Glutamatergic neuron (in vitro differentiated cells): ENCODE results near the gene AAMDC. TPM values are rescaled to one million over a fixed set of nuclear protein-coding genes. Genes with fewer than 3 reads are reported as not detected.

ENCODE experiments used
- DNase-seq: peaks from one replicate; pipeline ENCODE4 v3.0.0; 2022
- H3K27ac Mint-ChIP-seq: one replicate; pipeline ENCODE4 v1.8.0; 2020; ENCODE audit warnings: mild to moderate bottlenecking, mixed read lengths, inconsistent platforms; ENCODE audit not compliant: unreplicated experiment
- H3K27me3 Mint-ChIP-seq: one replicate; pipeline ENCODE4 v1.8.0; 2020; ENCODE audit warnings: mild to moderate bottlenecking, moderate library complexity, mixed read lengths, inconsistent platforms; ENCODE audit not compliant: unreplicated experiment
- H3K36me3 Mint-ChIP-seq: one replicate; pipeline ENCODE4 v1.8.0; 2020; ENCODE audit warnings: mild to moderate bottlenecking, mixed read lengths, inconsistent platforms; ENCODE audit not compliant: unreplicated experiment
- H3K4me1 Mint-ChIP-seq: one replicate; pipeline ENCODE4 v1.8.0; 2020; ENCODE audit warnings: mild to moderate bottlenecking, low read depth, mixed read lengths, inconsistent platforms; ENCODE audit not compliant: unreplicated experiment
- H3K4me3 Mint-ChIP-seq: one replicate; pipeline ENCODE4 v1.8.0; 2020; ENCODE audit warnings: mild to moderate bottlenecking, mixed read lengths, inconsistent platforms; ENCODE audit not compliant: unreplicated experiment
- H3K9me3 Mint-ChIP-seq: one replicate; pipeline ENCODE4 v1.8.0; 2020; ENCODE audit warnings: mild to moderate bottlenecking, moderate library complexity, mixed read lengths, inconsistent platforms; ENCODE audit not compliant: unreplicated experiment
- CTCF ChIP-seq: fragments of 200-600 bp; sonication (generic); IDR thresholded peaks from one replicate; pipeline ENCODE4 v1.5.0; 2021; ENCODE audit not compliant: partially characterized antibody, unreplicated experiment
- total RNA-seq: library from RNA; stranded (reverse); fragmentation: NEBNext Ultra II Directional; extraction: Animal tissue kit (Norgen Biotek cat#: 25700); gene quantifications from one replicate; pipeline ENCODE4 v1.2.1, GENCODE V29; 2021; ENCODE audit not compliant: unreplicated experiment

AAMDC gene
- total RNA-seq, 1 donor from 2014 or later: 11.4 TPM

- Mint-ChIP-seq H3K9me3 (no peaks in the 10 kb centered on the region), H3K27me3 (no peaks in the 10 kb centered on the region), H3K4me3 (no peak overlapping the region), H3K36me3 (no peaks in the 10 kb centered on the region), H3K27ac (no peak overlapping the region), H3K4me1 (peaks cover 7% of the 10 kb centered on the region)
- no peak for TF ChIP-seq CTCF
- no peak for DNase-seq
These were observed 14.5 kb upstream of the AAMDC start for GRCh38 chr11:77806415-77806814.

GRCh38 chr11:77806993-77807392 lies 14.0 kb upstream of the AAMDC start:
- no peak overlapping the region for H3K4me3 Mint-ChIP-seq
- H3K36me3 Mint-ChIP-seq: no peaks in the 10 kb centered on the region
- H3K9me3 Mint-ChIP-seq: no peaks in the 10 kb centered on the region
- DNase-seq: no peak
- no peak for TF ChIP-seq CTCF
- no peaks in the 10 kb centered on the region for H3K27me3 Mint-ChIP-seq
- H3K27ac Mint-ChIP-seq: no peak overlapping the region
- H3K4me1 Mint-ChIP-seq: peaks cover 7% of the 10 kb centered on the region

GRCh38 chr11:77813256-77813655 lies 7.7 kb upstream of the AAMDC start:
- no peaks in the 10 kb centered on the region for H3K4me1 Mint-ChIP-seq
- no peaks in the 10 kb centered on the region for H3K27me3 Mint-ChIP-seq
- H3K36me3 Mint-ChIP-seq: no peaks in the 10 kb centered on the region
- H3K9me3 Mint-ChIP-seq: no peaks in the 10 kb centered on the region
- no peak for DNase-seq
- TF ChIP-seq CTCF: no peak
- H3K4me3 Mint-ChIP-seq: no peak overlapping the region
- no peak overlapping the region for H3K27ac Mint-ChIP-seq

- no peak for DNase-seq
- H3K36me3 Mint-ChIP-seq: no peaks in the 10 kb centered on the region
- no peak for TF ChIP-seq CTCF
- no peak overlapping the region for H3K27ac Mint-ChIP-seq
- no peak overlapping the region for H3K4me3 Mint-ChIP-seq
- peaks cover 5% of the 10 kb centered on the region for H3K9me3 Mint-ChIP-seq
- H3K4me1 Mint-ChIP-seq: peaks cover 4% of the 10 kb centered on the region
- peaks cover 7% of the 10 kb centered on the region for H3K27me3 Mint-ChIP-seq
These were observed 6.1 kb upstream of the AAMDC start for GRCh38 chr11:77814848-77815247.

GRCh38 chr11:77815459-77815858 lies 5.5 kb upstream of the AAMDC start:
- H3K4me3 Mint-ChIP-seq: no peak overlapping the region
- TF ChIP-seq CTCF: no peak
- H3K36me3 Mint-ChIP-seq: no peaks in the 10 kb centered on the region
- H3K27me3 Mint-ChIP-seq: peaks cover 7% of the 10 kb centered on the region
- no peak for DNase-seq
- peaks cover 5% of the 10 kb centered on the region for H3K9me3 Mint-ChIP-seq
- no peak overlapping the region for H3K27ac Mint-ChIP-seq
- peaks cover 4% of the 10 kb centered on the region for H3K4me1 Mint-ChIP-seq
